Right renal cortex interstitium (tissue), 3 donors: ENCODE measurements around the gene MACF1. TPM values are rescaled to one million over a fixed set of nuclear protein-coding genes. Genes with fewer than 3 reads are reported as not detected.
"Not testable (repeated sequence)": the region's sequence is repeated elsewhere in the genome, so short reads cannot be mapped to it uniquely, and the experiment has no call there.

Source experiments
- DNase-seq, 3 donors: peaks; one replicate each; pipeline ENCODE4 v3.0.0-alpha.2; 2013; ENCODE audit warnings: low read depth in 3 of 3, low spot score in 2 of 3
- polyA plus RNA-seq, 3 donors: library from polyadenylated mRNA; unstranded; fragments of 120-200 nt; gene quantifications; one replicate each; pipeline ENCODE4 v1.2.1, GENCODE V29; 2013; ENCODE audit not compliant: insufficient read length in 3 of 3

The MACF1 gene
- polyA plus RNA-seq, 3 donors, result 233 to 252 (median 236) TPM

DNA sequence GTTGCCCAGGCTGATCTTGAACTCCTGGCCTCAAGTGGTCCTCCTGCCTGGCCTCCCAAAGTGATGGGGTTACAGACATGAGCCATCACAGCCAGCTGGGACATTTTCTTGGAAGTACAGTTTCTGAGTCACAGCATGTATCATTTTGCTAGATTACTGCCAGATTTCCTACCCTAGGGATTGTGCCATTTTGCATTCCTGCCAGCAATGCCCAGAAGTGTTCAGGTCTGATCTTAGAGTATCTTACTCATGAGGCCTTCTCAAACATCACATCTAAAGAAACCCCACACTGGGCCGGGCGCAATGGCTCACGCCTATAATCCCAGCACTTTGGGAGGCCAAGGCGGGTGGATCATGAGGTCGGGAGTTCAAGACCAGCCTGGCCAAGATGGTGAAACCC, 297.2 kb downstream of the MACF1 start:
- DNase-seq, result no peak

DNA sequence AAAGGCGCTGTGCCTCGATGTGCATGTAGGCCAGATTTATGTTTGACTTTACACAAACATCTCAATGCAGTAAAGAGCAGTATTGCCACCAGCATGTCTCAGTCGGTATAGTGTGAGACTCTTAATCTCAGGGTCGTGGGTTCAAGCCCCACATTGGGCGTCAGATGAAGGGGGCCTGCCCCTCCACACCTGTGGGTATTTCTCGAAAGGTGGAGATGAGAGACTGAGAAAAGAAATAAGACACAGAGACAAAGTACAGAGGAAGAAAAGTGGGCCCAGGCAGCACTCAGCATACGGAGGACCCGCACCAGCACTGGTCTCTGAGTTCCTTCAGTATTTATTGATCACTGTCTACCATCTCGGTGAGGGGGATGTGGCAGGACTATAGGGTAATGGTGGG, 299.9 kb downstream of the MACF1 start:
- not testable (repeated sequence) for DNase-seq

DNA sequence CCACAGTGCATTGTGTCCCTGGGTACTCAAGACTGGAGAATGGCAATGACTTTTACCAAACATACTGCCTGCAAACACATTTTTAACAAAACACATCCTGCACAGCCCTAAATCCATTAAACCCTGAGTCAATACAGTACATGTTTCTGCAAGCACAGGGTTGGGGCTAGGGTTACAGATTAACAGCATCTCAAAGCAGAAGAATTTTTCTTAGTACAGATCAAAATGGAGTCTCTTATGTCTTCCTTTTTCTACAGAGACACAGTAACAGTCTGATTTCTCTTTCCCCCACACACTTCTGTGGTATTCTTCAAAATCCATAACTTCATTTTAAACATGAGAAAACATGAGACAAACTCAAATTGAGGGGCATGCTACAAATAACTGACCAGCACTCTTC, 300.8 kb downstream of the MACF1 start:
- DNase-seq, result no peak

DNA sequence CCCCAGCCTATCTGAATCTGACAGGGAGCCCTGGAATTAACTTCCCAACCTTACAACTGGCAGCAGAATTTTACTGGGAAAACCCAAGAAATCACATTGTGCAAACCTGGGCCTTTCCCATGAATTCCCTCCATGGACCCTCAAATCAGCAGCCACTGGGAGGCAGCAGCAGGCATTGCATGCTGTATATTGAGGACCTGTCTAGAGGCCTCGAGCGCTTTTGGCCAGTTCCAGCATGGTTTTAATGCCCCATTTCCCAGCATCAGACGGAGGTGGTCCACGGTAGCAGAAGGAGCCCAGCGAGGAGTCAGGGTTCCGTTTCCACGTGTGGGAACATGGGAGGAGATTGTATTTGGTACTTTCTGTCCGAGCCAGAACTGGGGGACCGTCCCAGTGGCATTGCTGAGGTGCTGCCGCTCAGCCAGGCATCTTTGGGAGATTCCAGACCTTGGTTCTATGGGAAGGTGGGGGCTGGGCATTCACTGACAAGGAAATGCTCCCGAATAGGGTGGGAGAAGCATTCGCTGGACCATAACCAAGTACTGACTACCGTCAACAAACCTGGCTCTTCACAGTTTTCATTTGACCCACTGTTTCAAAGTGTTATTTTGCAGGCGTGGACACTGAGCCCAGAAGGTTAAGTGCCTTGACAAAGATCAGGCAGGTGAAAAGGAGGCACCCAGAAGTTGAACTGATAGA, 302.9 kb downstream of the MACF1 start:
- DNase-seq, result no peak

DNA sequence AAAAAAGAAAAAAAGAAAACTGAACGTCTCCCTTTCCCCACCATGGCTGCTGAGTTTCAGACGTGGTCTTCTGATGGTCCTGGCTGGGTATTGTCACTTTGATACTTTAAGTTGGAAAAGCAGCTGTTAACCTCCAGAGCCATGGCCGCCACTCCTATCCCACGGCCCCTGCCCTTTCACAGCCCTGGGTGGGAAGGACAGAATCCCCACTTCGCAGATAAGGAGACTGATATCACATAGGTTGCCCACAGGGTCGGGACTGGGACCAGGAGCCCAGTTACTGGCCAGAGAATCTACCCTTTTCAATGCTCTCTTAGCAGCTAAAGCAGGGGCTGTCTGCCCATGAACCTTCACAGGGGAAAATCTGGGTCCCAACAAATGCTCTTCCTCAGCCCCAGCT, 303.8 kb downstream of the MACF1 start:
- DNase-seq, result no peak

DNA sequence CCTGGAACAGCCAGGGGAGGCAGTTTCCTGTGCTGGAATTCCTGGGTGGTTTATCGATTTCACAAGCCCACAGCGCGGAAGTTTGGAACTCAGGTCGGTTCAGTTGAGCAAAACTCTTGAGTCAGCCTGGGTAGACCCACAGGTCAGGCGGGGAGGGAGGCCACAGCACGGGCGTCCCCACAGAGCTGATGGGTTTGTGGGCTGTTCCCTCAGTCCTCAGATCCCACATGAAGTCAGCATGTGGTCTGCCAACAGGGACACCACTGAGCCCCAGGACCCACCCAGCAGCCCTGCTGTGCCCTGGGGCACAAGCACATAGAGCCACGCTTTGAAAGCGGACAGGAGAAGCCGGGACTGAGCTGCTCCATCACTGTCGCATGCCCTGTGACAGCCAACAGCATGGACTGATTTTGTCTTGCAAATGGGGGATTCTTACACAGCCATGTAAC, 304.4 kb downstream of the MACF1 start:
- DNase-seq, result no peak

DNA sequence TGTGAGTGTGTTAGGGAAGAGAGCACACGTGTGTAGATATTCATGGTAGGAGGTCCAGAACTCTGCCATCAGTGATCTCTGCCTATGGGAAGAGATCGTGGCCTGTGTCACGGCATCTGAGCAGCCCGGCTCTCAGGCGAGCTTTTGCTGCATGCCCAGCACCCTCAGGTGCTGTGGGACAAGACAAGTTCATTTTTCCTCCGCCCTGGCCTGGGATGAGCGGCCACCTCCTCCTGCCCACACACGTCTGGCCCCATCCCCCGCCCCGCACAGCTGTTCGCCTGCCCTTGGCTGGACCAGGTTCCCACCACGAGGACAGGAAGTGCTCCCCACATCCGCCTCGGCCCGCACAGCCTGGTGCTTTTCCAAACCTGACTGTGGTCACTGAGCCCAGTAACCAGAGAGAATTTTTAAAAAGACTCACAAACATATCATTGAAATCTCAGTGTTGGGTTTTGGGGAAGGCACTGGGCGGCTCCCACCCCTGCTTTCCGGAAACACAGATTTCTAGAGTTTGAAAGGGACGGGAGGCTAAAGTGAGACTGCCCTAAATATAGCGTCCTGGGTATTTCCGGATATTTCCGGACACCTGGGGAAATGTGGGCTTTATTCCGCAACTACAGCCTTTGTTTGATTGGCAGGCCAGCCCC, 305.0 kb downstream of the MACF1 start:
- DNase-seq, result no peak

DNA sequence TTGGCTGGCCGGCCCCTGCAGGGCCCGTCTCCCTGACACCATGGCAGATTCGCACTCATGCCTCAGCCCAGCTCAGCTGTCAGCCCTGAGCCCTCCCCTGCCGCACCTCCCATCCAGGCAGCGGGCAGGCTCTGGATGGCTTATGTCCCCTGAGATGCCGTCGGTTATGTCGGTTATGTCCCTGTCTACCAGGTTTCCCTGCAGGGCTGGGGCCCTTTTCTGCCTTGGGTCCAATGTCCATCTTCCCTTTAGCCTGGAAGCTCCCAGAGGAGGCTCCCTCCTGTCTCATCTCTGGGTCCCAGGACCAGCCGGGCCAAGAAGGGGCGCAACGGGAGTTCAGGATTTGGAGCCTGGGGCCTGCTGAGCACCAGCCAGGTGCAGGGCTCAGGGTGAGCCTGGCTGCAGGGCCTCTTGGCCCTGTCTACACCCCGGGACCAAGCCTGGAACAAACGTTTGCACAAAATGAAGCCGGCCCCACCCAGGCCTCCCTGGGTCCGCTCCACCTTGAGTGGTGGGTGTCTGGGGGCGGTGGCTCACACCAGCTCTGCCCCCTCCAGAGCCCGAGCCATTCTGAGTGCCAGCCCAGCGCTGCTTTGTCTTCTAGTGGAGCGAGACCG, 306.2 kb downstream of the MACF1 start:
- not testable (repeated sequence) for DNase-seq

DNA sequence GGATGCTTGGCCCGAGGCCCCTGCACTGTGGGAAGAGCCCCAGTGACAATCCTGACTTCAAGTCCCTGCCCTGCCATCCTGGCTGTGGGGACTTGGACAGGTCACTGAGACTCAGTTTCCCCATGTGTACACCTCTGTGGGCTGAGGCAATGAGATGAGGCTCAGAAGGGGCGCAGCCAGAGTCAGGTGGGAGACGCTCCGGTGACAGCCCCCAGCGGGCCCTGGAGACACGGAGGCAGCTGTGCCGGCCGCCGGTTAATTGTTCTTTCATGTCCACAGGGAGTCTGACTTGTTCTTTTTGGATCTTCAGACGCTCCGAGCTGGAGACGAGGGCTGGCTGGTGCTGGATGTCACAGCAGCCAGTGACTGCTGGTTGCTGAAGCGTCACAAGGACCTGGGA, 307.0 kb downstream of the MACF1 start:
- not testable (repeated sequence) for DNase-seq

DNA sequence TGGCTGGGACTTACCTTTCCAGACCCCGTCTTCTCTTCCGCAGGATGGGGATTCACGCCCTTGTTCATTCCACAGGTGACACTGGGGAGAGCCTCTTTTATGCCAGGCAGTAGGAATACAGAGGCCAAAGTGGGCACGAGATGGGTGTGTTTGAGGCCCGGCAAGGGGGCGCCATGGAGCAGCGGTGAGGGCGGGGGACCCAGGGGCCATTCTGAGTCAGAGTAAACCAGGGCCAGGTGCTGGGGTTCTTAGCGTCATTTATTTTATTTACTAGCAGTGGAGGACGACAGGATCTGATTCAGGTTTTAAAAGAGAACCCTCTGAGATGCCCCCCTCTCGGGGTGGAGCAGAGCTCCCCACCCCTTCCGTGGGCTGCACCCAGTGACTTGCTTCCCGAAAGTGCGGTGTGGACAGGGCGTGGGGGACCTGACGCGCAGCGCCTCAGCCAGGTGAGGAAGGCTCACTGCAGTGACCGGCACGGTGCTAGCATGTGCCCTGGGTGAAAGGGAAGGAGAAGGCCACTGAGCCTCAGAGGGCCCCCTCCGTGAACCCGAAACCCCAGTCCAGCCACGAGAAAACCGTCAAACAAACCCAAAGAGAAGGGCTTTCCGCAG, 307.8 kb downstream of the MACF1 start:
- DNase-seq, result not testable (repeated sequence)

DNA sequence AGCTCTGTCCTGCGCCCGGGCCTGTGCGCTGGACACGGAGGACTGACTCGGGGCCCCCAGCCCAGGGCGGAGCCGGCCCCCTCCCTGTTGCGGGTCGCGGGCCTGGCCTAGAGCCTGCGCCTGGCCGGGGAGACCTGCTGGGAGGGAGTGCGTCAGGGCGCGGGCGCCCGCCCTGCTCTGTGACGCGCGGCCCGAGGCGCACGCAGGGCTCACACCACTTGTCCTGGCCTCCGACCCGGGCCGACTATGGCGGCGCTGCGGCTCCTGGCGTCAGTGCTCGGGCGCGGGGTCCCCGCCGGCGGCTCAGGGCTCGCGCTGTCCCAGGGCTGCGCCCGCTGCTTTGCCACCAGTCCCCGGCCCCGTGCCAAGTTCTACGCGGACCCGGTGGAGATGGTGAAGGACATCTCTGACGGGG, 310.2 kb downstream of the MACF1 start:
- DNase-seq, result not testable (repeated sequence)

DNA sequence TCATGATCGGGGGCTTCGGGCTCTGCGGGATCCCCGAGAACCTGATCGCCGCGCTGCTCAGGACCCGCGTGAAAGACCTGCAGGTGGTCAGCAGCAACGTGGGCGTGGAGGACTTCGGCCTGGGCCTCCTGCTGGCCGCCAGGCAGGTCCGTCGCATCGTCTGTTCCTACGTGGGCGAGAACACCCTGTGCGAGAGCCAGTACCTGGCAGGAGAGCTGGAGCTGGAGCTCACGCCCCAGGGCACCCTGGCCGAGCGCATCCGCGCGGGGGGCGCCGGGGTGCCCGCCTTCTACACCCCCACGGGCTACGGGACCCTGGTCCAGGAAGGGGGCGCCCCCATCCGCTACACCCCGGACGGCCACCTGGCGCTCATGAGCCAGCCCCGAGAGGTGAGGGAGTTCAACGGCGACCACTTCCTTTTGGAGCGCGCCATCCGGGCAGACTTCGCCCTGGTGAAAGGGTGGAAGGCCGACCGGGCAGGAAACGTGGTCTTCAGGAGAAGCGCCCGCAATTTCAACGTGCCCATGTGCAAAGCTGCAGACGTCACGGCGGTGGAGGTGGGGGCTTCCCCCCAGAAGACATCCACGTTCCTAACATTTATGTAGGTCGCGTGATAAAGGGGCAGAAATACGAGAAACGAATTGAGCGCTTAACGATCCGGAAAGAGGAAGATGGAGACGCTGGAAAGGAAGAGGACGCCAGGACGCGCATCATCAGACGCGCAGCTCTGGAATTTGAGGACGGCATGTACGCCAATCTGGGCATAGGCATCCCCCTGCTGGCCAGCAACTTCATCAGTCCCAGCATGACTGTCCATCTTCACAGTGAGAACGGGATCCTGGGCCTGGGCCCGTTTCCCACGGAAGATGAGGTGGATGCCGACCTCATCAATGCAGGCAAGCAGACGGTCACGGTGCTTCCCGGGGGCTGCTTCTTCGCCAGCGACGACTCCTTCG, 310.9 kb downstream of the MACF1 start:
- not testable (repeated sequence) for DNase-seq

DNA sequence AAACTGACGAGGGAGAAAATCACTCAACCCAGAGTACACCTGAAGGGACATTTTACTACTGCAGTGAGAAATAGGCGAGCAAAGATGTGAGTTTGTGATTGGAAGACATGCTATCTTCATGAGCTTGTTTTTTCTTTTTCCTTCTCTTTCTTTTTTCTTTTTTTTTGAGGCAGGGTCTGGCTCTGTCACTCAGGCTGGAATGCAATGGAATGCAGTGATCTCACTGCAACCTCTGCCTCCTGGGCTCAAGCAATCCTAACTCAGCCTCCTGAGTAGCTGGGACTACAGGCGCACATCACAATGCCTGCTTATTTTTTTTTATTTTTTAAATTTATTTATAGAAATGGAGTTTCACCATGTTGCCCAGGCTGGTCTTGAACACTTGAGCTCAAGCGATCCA, 312.3 kb downstream of the MACF1 start:
- not testable (repeated sequence) for DNase-seq

DNA sequence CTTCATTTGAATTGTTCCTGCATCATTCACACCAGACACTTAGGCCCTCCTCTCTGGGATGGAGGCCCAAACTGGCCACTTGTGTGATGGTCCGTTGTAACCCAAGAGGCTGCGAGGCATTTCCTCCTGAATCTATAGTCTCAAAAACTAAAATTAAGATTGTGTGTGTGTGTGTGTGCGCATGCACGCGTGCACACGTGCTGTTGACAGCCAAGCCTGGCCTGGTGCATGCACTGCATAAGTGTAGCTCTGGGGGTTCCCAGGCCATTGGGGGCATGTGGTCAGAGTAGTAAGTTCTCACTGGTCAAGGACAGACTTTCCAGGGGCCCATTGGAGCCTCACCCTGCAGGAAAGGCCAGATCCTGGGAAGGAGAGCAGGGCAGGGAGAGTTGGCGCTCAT, 313.4 kb downstream of the MACF1 start:
- DNase-seq, result not testable (repeated sequence)

DNA sequence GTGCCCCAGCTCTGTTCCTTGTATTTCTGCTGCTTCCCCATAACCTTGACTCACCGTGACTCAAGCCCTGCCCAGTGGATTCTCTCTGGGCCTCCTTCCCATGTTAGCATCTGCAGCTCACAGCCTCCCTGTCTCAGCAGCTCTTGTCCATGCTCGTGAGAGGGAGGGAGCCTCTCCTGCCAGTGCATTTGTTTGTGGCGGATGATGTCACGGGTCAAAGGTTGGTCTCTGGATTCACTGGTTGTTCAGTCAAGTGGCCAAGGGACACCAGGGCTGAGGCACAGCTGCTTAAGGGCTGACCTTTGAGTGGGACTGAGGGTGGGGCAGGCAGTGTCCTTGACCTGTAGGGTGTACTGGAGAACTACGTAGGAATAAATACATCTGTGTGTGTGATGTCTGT, 314.9 kb downstream of the MACF1 start:
- not testable (repeated sequence) for DNase-seq

DNA sequence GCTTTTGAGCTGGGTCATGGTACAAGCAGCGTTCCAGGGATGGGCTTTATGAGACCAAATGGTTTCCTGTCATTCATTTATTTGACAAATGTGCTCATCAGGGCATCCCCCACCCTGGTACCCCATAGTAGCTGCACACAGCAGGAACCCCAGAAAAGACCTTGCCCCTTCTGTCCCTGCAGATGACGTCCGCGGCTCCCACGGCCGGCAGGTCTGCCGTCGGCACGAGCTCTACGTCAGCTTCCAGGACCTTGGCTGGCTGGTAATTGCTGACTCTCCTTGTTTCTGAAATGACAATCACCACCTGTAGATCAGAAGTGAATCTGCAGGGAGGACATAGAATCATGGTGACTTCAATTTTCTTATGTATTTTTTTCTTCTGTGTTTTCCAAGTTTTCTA, 317.7 kb downstream of the MACF1 start:
- DNase-seq, result not testable (repeated sequence)

DNA sequence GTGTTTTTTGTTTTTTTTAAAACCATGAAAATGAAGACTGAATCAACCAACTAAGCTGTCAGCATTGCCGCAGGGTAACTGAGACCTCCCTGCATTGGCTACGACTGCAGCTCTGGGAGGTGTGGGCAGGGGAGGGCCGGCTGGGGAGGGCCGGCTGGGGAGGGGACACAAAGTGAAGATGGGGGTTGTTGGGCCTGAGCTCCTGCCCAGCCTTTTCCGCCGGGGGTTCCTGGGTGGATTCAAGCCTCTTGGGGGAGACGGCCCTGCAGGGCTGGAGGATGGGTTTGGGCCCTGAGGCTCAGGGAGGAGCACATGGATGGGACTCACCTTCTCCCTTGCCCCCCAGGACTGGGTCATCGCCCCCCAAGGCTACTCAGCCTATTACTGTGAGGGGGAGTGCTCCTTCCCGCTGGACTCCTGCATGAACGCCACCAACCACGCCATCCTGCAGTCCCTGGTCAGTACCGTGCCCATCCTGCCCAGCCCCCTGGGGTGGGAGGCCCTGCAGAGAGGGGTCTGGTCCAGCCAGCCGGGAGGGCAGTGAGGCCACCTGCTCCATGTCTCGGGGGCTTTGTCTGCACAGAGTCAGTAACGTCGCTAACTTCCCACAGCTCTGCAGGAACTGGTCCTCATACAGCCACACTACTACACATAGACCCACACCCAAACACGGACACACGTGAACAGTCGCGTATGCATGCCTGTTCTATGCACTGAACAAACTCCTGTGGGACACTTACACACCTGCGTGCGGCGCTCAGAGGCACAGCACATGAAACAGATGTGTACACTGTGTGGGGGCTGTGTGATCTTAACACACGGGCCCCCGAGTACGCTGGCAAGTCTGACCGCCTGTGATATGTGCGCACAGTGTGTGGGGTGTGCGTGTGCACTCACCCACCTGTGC, 318.4 kb downstream of the MACF1 start:
- DNase-seq, result no peak

DNA sequence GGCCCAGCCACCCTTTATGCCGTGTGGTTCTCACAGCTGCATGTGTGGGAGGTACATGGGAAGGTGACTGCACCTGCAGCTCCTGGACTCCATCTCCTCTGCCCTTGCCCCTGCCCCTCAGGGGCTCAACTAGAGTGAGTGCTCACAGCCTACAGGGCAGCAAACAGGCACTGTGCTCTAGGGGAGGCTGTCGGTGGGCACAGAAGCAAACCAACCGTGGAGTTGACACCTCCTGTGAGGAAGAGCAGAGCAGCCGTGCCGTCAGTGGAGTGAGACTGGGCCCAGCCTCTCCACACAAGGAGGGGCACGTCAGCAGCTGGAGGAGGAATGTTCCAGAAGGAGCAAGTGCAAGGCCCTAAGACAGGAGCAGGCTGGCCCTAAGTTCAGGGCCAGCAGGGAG, 319.7 kb downstream of the MACF1 start:
- no peak for DNase-seq
